Thyroid gland (tissue), 4 donors: ENCODE data around the gene OVOL1. TPM values are rescaled to one million over a fixed set of nuclear protein-coding genes. Genes with fewer than 3 reads are reported as not detected.

Source experiments
- DNase-seq, 2 donors: peaks; one replicate each; pipeline ENCODE4 v3.0.0-alpha.2; 2019
- H3K27ac ChIP-seq, 3 donors: fragments of 200-600 bp; sonication (generic); 1 replicate in 2 of 3; 2 replicates in 1 of 3; pipeline ENCODE4 v1.5.1; 2016 to 2019; ENCODE audit warnings: mild to moderate bottlenecking in 1 of 3, moderate library complexity in 1 of 3
- H3K27me3 ChIP-seq: fragments of 200-600 bp; sonication (generic); one replicate; pipeline ENCODE4 v1.5.1; 2019
- H3K36me3 ChIP-seq, 2 donors: fragments of 200-600 bp; sonication (generic); one replicate each; pipeline ENCODE4 v1.5.1; 2016 to 2019
- H3K4me1 ChIP-seq, 2 donors: fragments of 200-600 bp; sonication (generic); one replicate each; pipeline ENCODE4 v1.5.1; 2017 to 2019
- H3K4me3 ChIP-seq, 3 donors: fragments of 200-600 bp; sonication (generic); replicated peaks in 1 of 3; 1 replicate in 2 of 3; 2 replicates in 1 of 3; pipeline ENCODE4 v1.5.1; 2016; ENCODE audit warnings: mild to moderate bottlenecking in 1 of 3
- H3K9me3 ChIP-seq: fragments of 200-600 bp; sonication (generic); one replicate; pipeline ENCODE4 v1.5.1; 2017
- POLR2A ChIP-seq, 2 donors: fragments of 450-650 bp; IDR thresholded peaks; one replicate each; pipeline ENCODE4 v1.6.1; 2017; ENCODE audit warnings: antibody characterized with exemption in 2 of 2, mild to moderate bottlenecking in 2 of 2, moderate library complexity in 1 of 2
- WGBS, 2 donors: methylation state at CpG; one replicate each; pipeline ENCODE4 v1.1.5; 2017; 5-methylcytosine and 5-hydroxymethylcytosine counted together
- intact Hi-C: fragments of 100-400 bp; cut with DNase I; formaldehyde crosslinking; loops from one replicate; pipeline ENCODE4 v1.15.1; 2023
- total RNA-seq, 4 donors: library from RNA; depleted of rRNA; stranded (reverse); fragments of >200 nt; gene quantifications; one replicate each; pipeline ENCODE4 v1.2.3, GENCODE V29; 2016
- TF ChIP-seq, protein P1 (sequence below), 6 experiments: fragments of 200-600 bp in 3 of 6; fragments of 450-650 bp in 3 of 6; sonication (generic) in 3 of 6; IDR thresholded peaks; one replicate each; pipeline ENCODE4 v1.5.1; 2016 to 2019; ENCODE audit warnings: antibody characterized with exemption in 6 of 6, mild to moderate bottlenecking in 2 of 6, inconsistent platforms in 1 of 6, moderate library complexity in 1 of 6

The OVOL1 gene
- total RNA-seq, 4 donors from 2014 or later, result 1.1 to 6.6 (median 5.2) TPM

DNA sequence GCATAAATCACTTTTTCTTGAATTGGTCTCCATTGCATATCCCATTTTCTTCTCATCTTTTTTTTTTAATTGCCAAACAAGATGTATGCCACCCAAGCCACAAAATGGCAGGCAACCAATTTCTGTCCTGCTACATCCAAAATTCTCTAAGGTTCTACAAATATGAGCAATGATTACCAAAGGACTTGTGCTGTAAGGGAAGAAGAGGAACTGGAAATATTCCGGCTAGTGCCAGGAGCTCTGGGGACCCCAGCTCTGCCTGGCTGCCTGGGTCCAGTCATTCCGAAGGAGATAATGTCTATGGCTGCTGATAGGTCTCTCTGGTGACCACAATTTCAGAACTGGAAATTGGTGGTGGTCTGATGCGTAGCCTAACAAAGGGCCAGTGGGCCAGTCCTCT is 29.8 kb downstream of the OVOL1 start:
- 95 to 100% methylated on average over 3 of the region's 3 CpGs for WGBS, 2 donors
- Histone ChIP-seq H3K9me3 (no peaks in the 10 kb centered on the region), H3K4me3 (no peak overlapping the region), H3K36me3 (no peaks in the 10 kb centered on the region), H3K27ac (no peak overlapping the region), H3K4me1 (peaks cover 4 to 15% of the 10 kb centered on the region in 2 donors), H3K27me3 (no peaks in the 10 kb centered on the region)
- TF ChIP-seq, protein P1, sequence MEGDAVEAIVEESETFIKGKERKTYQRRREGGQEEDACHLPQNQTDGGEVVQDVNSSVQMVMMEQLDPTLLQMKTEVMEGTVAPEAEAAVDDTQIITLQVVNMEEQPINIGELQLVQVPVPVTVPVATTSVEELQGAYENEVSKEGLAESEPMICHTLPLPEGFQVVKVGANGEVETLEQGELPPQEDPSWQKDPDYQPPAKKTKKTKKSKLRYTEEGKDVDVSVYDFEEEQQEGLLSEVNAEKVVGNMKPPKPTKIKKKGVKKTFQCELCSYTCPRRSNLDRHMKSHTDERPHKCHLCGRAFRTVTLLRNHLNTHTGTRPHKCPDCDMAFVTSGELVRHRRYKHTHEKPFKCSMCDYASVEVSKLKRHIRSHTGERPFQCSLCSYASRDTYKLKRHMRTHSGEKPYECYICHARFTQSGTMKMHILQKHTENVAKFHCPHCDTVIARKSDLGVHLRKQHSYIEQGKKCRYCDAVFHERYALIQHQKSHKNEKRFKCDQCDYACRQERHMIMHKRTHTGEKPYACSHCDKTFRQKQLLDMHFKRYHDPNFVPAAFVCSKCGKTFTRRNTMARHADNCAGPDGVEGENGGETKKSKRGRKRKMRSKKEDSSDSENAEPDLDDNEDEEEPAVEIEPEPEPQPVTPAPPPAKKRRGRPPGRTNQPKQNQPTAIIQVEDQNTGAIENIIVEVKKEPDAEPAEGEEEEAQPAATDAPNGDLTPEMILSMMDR (IDR thresholded peaks at IDR 0.05), result no peak
- TF ChIP-seq POLR2A (IDR thresholded peaks at IDR 0.05), result no peak
- intact Hi-C loops, result loop anchor here (5.0 kb wide), 1 partner anchor 99 kb away; no protein-coding TSS in a partner anchor
- DNase-seq, result no peak

DNA sequence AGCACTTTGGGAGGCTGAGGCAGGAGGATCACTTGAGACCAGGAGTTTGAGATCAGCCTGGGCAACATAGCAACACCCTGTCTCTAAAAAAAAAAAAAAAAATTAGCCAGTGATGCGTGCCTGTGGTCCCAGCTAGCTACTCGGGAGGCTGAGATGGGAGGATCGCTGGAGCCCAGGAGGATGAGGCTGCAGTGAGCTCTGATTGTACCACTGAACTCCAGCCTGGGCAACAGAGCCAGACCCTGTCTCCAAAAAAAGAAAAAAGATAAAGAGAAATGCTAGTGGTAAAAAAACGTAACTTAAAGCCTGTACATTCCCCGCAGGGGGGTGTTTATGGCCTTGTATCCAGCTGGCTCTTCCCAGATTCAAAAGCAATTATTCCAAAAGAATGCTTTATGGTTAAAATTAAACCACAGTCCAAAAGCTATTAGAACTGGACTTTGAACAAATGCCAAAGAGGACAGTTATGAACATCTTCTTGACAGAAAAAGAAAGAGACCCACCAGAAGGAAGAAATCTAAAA is 30.5 kb downstream of the OVOL1 start:
- Histone ChIP-seq H3K9me3 (no peaks in the 10 kb centered on the region), H3K36me3 (no peaks in the 10 kb centered on the region), H3K4me3 (peak overlapping the region in 2 of 3 donors; percentile 64 to 67), H3K4me1 (peaks cover 4 to 15% of the 10 kb centered on the region in 2 donors), H3K27me3 (no peaks in the 10 kb centered on the region), H3K27ac (peak overlapping the region in 2 of 3 donors; percentile 71 to 89)
- TF ChIP-seq, protein P1 (IDR thresholded peaks at IDR 0.05), result no peak
- no peak for TF ChIP-seq POLR2A (IDR thresholded peaks at IDR 0.05)
- WGBS, 2 donors, result 76% methylated on average over 5 of the region's 5 CpGs
- intact Hi-C loops, result loop anchor here (5.0 kb wide), 1 partner anchor 100 kb away; no protein-coding TSS in a partner anchor
- no peak for DNase-seq

DNA sequence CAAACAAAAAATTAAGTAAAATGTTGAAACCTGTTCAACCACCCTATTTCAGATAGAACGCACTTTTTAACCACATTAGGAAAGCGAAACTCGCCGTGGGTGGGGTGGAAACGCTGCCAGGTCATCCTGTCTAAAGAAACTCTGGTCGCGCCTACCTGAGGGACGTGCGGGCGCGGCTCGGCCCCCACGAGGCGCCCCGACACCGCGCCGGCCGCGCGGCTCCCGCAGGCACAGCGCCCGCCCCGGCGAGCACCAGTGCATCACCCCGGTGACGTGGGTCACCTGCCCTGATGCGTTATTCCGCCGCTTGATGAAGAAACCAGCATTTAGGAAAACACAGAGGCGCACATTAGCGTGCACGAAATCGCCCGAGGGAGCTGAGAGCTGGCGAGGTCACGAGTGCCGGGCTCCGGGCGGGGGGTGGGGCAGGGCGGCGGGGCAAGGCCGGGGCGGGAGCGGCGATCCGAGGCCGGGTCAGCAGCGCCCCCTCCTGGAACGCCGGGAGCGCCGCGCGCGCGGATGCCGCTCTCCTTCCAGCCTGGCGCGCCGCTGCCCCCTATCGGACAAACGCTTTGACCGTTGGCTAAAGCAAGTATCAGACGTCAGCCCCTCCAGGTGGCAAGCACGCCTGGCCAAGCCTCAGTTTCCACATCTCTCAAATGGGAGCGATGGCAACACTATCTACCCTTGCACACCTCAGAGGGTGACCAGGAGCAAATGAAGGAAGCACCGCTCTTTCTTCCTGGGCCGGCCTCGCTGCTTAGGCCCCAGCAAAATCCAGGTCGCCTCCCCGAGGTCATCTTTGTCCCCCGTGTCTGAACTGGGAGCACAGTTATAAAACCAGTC is 31.2 kb downstream of the OVOL1 start:
- WGBS, 2 donors, result 7 to 26% methylated on average over 16 to 69 of the region's 74 CpGs
- intact Hi-C loops, result loop anchor here (5.0 kb wide), 1 partner anchor 101 kb away; no protein-coding TSS in a partner anchor
- H3K27me3 ChIP-seq, result no peaks in the 10 kb centered on the region
- peak overlapping the region; percentile 71 to 89 (median 72) for H3K27ac ChIP-seq
- H3K4me1 ChIP-seq, result peaks cover 4 to 15% of the 10 kb centered on the region in 2 donors
- peak; percentile 93 to 96 for DNase-seq
- no peaks in the 10 kb centered on the region for H3K36me3 ChIP-seq
- TF ChIP-seq, protein P1 (IDR thresholded peaks at IDR 0.05), result peak; percentile 93 to 100 (median 99)
- TF ChIP-seq POLR2A (IDR thresholded peaks at IDR 0.05), result peak in 1 of 2 donors; percentile 40
- peak overlapping the region; percentile 41 to 67 (median 64) for H3K4me3 ChIP-seq
- H3K9me3 ChIP-seq, result no peaks in the 10 kb centered on the region

DNA sequence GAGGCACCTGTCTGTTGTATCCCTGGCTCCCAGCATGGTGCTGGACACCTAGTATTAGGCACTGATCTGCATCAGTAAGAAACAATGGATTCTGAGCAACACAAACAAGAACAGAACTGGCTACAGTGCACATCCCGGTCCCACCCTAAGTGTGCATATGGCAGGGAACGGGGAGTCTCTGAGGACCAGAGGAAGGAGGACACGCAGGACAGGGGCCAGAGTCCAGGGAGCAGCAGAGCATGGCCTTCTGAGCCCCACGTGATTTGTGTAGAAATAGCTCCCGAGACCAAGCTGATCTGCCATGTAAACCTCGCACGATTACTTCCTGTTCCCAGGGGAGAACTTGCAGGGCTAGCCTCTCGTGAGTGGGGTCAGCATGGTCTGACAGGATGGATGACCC is 34.2 kb downstream of the OVOL1 start:
- Histone ChIP-seq H3K27ac (no peak overlapping the region), H3K9me3 (no peaks in the 10 kb centered on the region), H3K4me1 (peaks cover 4 to 15% of the 10 kb centered on the region in 2 donors), H3K36me3 (no peaks in the 10 kb centered on the region), H3K27me3 (no peaks in the 10 kb centered on the region), H3K4me3 (no peak overlapping the region)
- peak; percentile 51 to 60 for DNase-seq
- intact Hi-C loops, result no loop called here
- no peak for TF ChIP-seq POLR2A (IDR thresholded peaks at IDR 0.05)
- TF ChIP-seq, protein P1 (IDR thresholded peaks at IDR 0.05), result no peak
- 24 to 31% methylated on average over 6 to 8 of the region's 8 CpGs for WGBS, 2 donors
